OCI-LY7 (cell line): ENCODE data around the gene CADM2. TPM values are rescaled to one million over a fixed set of nuclear protein-coding genes. Genes with fewer than 3 reads are reported as not detected.

Source experiments
- BruUV-seq: library from RNA; stranded (reverse); fragments of 400-500 nt; replicated peaks from 2 replicates; lab custom pipeline; 2021; lab: Mats Ljungman, UMichigan
- CTCF ChIA-PET: fragments of 300-600 bp; sonication (Branson Sonifier 250); formaldehyde crosslinking; loops from one replicate; lab custom pipeline; 2022; ENCODE audit warnings: antibody characterized with exemption; ENCODE audit not compliant: unreplicated experiment; lab: Charles Lee
- POLR2A ChIA-PET: fragments of 300-600 bp; sonication (Branson Sonifier 250); formaldehyde crosslinking; loops from one replicate; lab custom pipeline; 2022; ENCODE audit warnings: antibody characterized with exemption; lab: Charles Lee
- DNase-seq: peaks from one replicate; pipeline ENCODE4 v3.0.0-alpha.2; 2015; ENCODE audit warnings: low spot score
- H2AFZ ChIP-seq: fragments of 200-600 bp; sonication (generic), shearing (Covaris generic); 2 replicates; pipeline ENCODE4 v1.6.1; 2014; ENCODE audit warnings: mild to moderate bottlenecking, antibody characterized with exemption, low read length, moderate library complexity
- H3K27ac ChIP-seq: fragments of 200-600 bp; sonication (generic); 2 replicates; pipeline ENCODE4 v1.5.1; 2014; ENCODE audit warnings: mixed run types, low read depth, mild to moderate bottlenecking, moderate library complexity, low read length, inconsistent platforms; ENCODE audit not compliant: poor library complexity, severe bottlenecking
- H3K36me3 ChIP-seq: fragments of 200-600 bp; sonication (generic); 2 replicates; pipeline ENCODE4 v1.6.1; 2014; ENCODE audit warnings: mild to moderate bottlenecking, antibody characterized with exemption, low read length, moderate library complexity, mixed read lengths; ENCODE audit not compliant: insufficient read depth
- H3K4me1 ChIP-seq: fragments of 200-600 bp; sonication (generic); 2 replicates; pipeline ENCODE4 v1.5.1; 2014; ENCODE audit warnings: mild to moderate bottlenecking, low read length; ENCODE audit not compliant: insufficient read depth, poor library complexity, severe bottlenecking
- H3K4me2 ChIP-seq: fragments of 200-600 bp; sonication (generic); 2 replicates; pipeline ENCODE4 v1.6.1; 2014; ENCODE audit warnings: mild to moderate bottlenecking, low read length
- H3K4me3 ChIP-seq: fragments of 200-600 bp; sonication (generic); 2 replicates; pipeline ENCODE4 v1.5.1; 2014; ENCODE audit warnings: mild to moderate bottlenecking, low read depth, low read length; ENCODE audit not compliant: poor library complexity, severe bottlenecking
- H3K79me2 ChIP-seq: fragments of 200-600 bp; sonication (generic); 2 replicates; pipeline ENCODE4 v1.6.1; 2016; ENCODE audit warnings: low read depth, mild to moderate bottlenecking, low read length, moderate library complexity, mixed read lengths; ENCODE audit not compliant: insufficient read depth
- H3K9me2 ChIP-seq: fragments of 200-600 bp; sonication (generic); 2 replicates; pipeline ENCODE4 v1.6.1; 2016; ENCODE audit warnings: mild to moderate bottlenecking, low read length, mixed read lengths; ENCODE audit not compliant: insufficient read depth
- H3K9me3 ChIP-seq: fragments of 200-600 bp; sonication (generic); 2 replicates; pipeline ENCODE4 v1.6.1; 2014; ENCODE audit warnings: mild to moderate bottlenecking, mixed run types, low read length, mixed read lengths
- H4K20me1 ChIP-seq: fragments of 200-600 bp; sonication (generic); 2 replicates; pipeline ENCODE4 v1.6.1; 2014; ENCODE audit warnings: mild to moderate bottlenecking, antibody characterized with exemption, low read length, moderate library complexity, mixed read lengths; ENCODE audit not compliant: insufficient read depth
- CTCF ChIP-seq: fragments of 200-600 bp; sonication (generic); conservative IDR thresholded peaks from 2 replicates; pipeline ENCODE4 v1.5.1; 2014; ENCODE audit warnings: mild to moderate bottlenecking, antibody characterized with exemption, low read length, moderate library complexity, mixed read lengths
- EZH2phosphoT487 ChIP-seq: fragments of 200-600 bp; sonication (generic); IDR thresholded peaks from 2 replicates; pipeline ENCODE4 v1.6.1; 2018; ENCODE audit warnings: low read depth, borderline replicate concordance, mild to moderate bottlenecking, mixed run types, antibody characterized with exemption, low read length, moderate library complexity, mixed read lengths
- intact Hi-C: fragments of 100-400 bp; cut with micrococcal nuclease; formaldehyde crosslinking; loops from one replicate; pipeline ENCODE4 v1.10.0; 2022; ENCODE audit not compliant: unreplicated experiment
- total RNA-seq, 2 experiments: library from RNA; depleted of rRNA in 1 of 2; stranded (reverse); fragments of >200 nt in 1 of 2; shearing (Covaris generic) in 1 of 2; gene quantifications; 2 replicates each; pipeline ENCODE4 v1.2.3, GENCODE V29; 2014 to 2022

CADM2 gene
- total RNA-seq, 2 experiments from 2014 or later = not detected

GRCh38 chr3:85355572-85355971, 396.8 kb downstream of the CADM2 start:
- Histone ChIP-seq H3K9me3 (no peaks in the 10 kb centered on the region), H3K4me1 (no peaks in the 10 kb centered on the region), H4K20me1 (no peaks in the 10 kb centered on the region), H3K79me2 (no peaks in the 10 kb centered on the region), H3K36me3 (no peaks in the 10 kb centered on the region), H3K4me3 (no peak overlapping the region), H3K27ac (no peak overlapping the region), H3K9me2 (no peaks in the 10 kb centered on the region), H2AFZ (no peak overlapping the region), H3K4me2 (no peak overlapping the region)
- DNase-seq = no peak
- ChIA-PET CTCF (no interaction called here), POLR2A (no interaction called here)
- intact Hi-C loops = no loop called here
- no TSS peak for BruUV-seq
- TF ChIP-seq CTCF (no peak), EZH2phosphoT487 (no peak)

DNA sequence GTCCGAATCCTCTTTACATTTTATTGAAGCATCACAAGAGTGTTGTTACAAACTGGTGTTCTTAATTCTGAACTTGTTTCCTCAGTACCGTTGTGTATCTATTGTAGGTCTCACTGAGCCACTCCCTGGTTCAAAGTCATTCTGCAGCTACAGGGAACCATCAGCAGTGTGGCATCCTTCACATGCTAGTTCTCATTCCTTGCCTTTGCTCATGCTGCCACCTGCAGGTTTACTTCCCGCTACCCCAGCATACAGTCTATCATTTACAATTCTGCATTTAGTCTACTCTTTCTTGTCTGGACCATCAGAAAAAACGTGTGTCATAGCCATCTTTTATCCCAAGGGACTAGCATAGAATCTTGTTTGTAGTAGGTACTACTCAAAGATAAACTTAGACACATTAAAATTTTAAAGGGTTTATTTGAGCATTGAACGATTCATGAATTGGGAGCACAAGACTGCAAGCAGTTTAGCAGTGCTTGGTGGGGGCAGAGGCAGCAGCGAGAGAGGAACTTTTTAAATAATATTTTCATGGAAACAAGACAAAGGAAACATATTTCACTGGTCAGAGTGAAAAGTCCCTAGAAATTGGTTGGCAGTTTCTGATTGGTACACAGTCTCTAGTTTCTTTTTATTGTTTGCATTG, 402.1 kb downstream of the CADM2 start:
- no peaks in the 10 kb centered on the region for H3K9me3 ChIP-seq
- no peak overlapping the region for H3K27ac ChIP-seq
- no peaks in the 10 kb centered on the region for H3K36me3 ChIP-seq
- CTCF ChIA-PET = no interaction called here
- H3K4me3 ChIP-seq = no peak overlapping the region
- no peaks in the 10 kb centered on the region for H3K4me1 ChIP-seq
- TF ChIP-seq CTCF = peak; percentile 70
- TF ChIP-seq EZH2phosphoT487 = no peak
- H3K9me2 ChIP-seq = no peaks in the 10 kb centered on the region
- intact Hi-C loops = no loop called here
- no peaks in the 10 kb centered on the region for H4K20me1 ChIP-seq
- no peak overlapping the region for H2AFZ ChIP-seq
- peak; percentile 13 for DNase-seq
- no peaks in the 10 kb centered on the region for H3K79me2 ChIP-seq
- BruUV-seq = no TSS peak
- POLR2A ChIA-PET = no interaction called here
- H3K4me2 ChIP-seq = no peak overlapping the region

DNA sequence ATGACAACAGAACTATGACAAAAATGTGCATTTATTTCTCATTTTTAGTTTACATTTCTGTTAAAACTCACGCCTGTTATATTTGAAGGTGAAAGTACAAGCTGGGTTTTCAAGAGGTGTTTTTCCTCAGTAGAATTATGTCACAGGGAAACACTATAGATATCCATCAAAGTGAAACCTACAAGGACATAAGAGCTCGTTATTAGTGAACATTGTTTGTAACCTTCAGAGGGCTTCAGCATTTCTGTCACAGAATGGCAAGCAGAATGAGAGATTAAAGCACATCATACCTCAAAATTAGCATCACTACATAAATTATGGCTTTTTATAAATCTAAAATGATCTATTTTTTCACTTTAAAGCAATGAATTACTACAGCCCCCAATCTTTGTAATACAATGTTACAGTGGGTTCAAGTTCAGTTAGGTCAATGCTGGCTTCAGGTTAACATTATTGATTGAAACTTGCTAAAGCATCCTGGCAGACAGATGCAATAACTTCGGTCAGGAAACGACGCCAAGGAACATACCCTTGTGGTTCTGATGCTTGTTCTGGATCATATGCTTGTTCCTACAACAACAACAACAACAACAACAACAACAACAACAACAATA, 405.6 kb downstream of the CADM2 start:
- Histone ChIP-seq H3K79me2 (no peaks in the 10 kb centered on the region), H3K9me3 (no peaks in the 10 kb centered on the region), H3K9me2 (no peaks in the 10 kb centered on the region), H4K20me1 (no peaks in the 10 kb centered on the region), H3K4me2 (no peak overlapping the region), H2AFZ (no peak overlapping the region), H3K4me1 (no peaks in the 10 kb centered on the region), H3K27ac (no peak overlapping the region), H3K36me3 (no peaks in the 10 kb centered on the region), H3K4me3 (no peak overlapping the region)
- intact Hi-C loops = no loop called here
- POLR2A ChIA-PET = interaction anchor here (0.7 kb wide), 1 partner anchor 259 kb away, joined by 8 read pairs; no protein-coding TSS in a partner anchor
- no peak for DNase-seq
- CTCF ChIA-PET = no interaction called here
- no TSS peak for BruUV-seq
- TF ChIP-seq CTCF (no peak), EZH2phosphoT487 (no peak)
